GM12873 (cell line): ENCODE results near the gene NSL1.

ENCODE experiments used
- TF ChIP-seq, protein P1 (sequence below): IDR thresholded peaks from 2 replicates; pipeline ENCODE4 v1.5.1; 2012; ENCODE audit warnings: low read depth, mild to moderate bottlenecking, moderate library complexity, low read length, control low read depth; ENCODE audit not compliant: insufficient read depth; ENCODE audit errors: missing control alignments

NSL1 gene

GRCh38 chr1:212718499-212718898 is 73.1 kb downstream of the NSL1 start:
- TF ChIP-seq, protein P1, sequence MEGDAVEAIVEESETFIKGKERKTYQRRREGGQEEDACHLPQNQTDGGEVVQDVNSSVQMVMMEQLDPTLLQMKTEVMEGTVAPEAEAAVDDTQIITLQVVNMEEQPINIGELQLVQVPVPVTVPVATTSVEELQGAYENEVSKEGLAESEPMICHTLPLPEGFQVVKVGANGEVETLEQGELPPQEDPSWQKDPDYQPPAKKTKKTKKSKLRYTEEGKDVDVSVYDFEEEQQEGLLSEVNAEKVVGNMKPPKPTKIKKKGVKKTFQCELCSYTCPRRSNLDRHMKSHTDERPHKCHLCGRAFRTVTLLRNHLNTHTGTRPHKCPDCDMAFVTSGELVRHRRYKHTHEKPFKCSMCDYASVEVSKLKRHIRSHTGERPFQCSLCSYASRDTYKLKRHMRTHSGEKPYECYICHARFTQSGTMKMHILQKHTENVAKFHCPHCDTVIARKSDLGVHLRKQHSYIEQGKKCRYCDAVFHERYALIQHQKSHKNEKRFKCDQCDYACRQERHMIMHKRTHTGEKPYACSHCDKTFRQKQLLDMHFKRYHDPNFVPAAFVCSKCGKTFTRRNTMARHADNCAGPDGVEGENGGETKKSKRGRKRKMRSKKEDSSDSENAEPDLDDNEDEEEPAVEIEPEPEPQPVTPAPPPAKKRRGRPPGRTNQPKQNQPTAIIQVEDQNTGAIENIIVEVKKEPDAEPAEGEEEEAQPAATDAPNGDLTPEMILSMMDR, result no peak

DNA sequence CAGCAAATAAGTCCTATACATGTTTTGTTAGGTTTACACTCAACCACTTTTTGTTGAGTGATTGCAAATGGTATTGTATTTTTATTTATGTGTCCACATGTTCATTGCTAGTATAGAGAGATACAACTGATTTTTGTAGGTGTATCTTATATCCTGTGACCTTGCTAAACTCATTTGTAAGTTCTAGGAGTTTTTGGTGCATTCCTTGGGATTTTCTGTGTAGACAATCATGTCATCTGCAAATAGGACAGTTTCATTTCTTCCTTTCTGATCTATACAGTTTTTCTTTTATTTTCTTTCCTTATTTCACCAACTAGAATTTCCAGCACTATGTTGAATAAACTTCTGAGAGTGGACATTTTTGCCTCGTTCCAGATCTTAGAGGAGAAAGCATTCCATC is 75.4 kb downstream of the NSL1 start:
- TF ChIP-seq, protein P1, result no peak

DNA sequence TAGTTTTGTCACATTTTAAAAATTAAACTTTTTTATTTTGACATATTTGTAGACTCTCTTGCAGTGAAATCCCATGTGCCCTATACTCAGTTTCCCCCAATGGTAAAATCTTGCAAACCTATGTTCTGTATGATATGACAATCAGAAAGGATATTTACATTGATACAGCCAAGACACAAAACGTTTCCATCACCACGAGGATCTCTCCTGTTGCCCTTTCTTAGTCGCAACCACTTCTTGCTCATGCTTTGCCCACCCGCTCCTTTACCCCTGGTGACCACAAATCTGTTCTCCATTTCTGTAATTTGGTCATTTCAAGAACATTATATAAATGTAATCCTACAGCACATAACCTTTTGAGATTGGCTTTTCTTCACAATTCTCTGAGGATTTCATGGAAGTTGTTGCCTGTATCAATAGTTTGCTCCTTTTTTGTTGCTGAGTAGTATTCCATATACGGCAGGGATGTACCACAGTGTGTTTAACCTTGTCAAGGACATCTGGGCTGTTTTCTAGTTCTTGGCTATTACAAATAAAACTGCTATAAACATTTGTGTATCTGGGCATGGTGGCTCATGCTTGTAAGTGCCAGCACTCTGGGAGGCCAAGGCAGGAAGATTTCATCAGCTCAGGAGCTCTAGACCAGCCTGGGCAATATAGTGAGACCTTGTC is 78.0 kb downstream of the NSL1 start:
- TF ChIP-seq, protein P1, result no peak

GRCh38 chr1:212712451-212713303 is 78.9 kb downstream of the NSL1 start:
- TF ChIP-seq, protein P1, result no peak

GRCh38 chr1:212710566-212710965 is 81.0 kb downstream of the NSL1 start:
- TF ChIP-seq, protein P1, result no peak

- TF ChIP-seq, protein P1, result no peak
Observed at GRCh38 chr1:212703991-212704564, 87.5 kb downstream of the NSL1 start.

- TF ChIP-seq, protein P1, result no peak
Observed at GRCh38 chr1:212702672-212703071, 88.9 kb downstream of the NSL1 start.
